ENCODE results near the gene GGTLC3. TPM values are rescaled to one million over a fixed set of nuclear protein-coding genes. Genes with fewer than 3 reads are reported as not detected.
"Not testable (repeated sequence)": the region's sequence is repeated elsewhere in the genome, so short reads cannot be mapped to it uniquely, and the experiment has no call there.

GGTLC3 gene
- not detected for total RNA-seq

GRCh38 chr22:18518061-18518460, at the start of gene GGTLC3:
Gene GGTLC3, minus strand, starts transcription at chr22:18518161. Its CDS starts 264 bp downstream, at chr22:18517897.
- TF ChIP-seq CTCF (IDR thresholded peaks at IDR 0.05; ENCODE audit: low read depth) = not testable (repeated sequence)

- TF ChIP-seq CTCF (IDR thresholded peaks at IDR 0.05; ENCODE audit: low read depth) = not testable (repeated sequence)
Observed at GRCh38 chr22:18527752-18528596, 10.0 kb upstream of the GGTLC3 start, which contains the start of gene TMEM191B. Gene TMEM191B, plus strand, starts transcription at chr22:18527802. Its CDS starts 179 bp downstream, at chr22:18527981.

Other genes starting within 250 kb of the GGTLC3 start
- not detected for gene TMEM191B, start 9.6 kb upstream of the GGTLC3 start, total RNA-seq
- gene RIMBP3, start 93.8 kb upstream of the GGTLC3 start, total RNA-seq = under 1 TPM in 2 of 4 donors, not detected in 2; 0.22 to 0.68 TPM

Measured in subcutaneous adipose tissue (tissue), 4 donors.